ENCODE measurements around the gene FAM181A. TPM values are rescaled to one million over a fixed set of nuclear protein-coding genes. Genes with fewer than 3 reads are reported as not detected.

Gene FAM181A
- total and polyA plus RNA-seq, 10 donors: not detected

- Histone ChIP-seq H3K27ac (peak overlapping the region in 4 of 8 donors; percentile 4 to 92 (median 40)), H3K4me1 (peaks cover 39 to 79% (median 60%) of the 10 kb centered on the region in 6 donors), H3K27me3 (replicated peaks in 1 of 7) (peaks cover 0 to 6% (median 0%) of the 10 kb centered on the region in 7 donors), H3K36me3 (no peaks in the 10 kb centered on the region), H3K9me3 (no peaks in the 10 kb centered on the region), H3K4me3 (no peak overlapping the region)
- 34 to 57% (median 43%) methylated on average over 10 to 12 of the region's 12 CpGs for WGBS, 5 donors
- intact Hi-C loops (cut with DNase I; ENCODE audit: low total_unique reads): no loop called here
- TF ChIP-seq, protein P1, sequence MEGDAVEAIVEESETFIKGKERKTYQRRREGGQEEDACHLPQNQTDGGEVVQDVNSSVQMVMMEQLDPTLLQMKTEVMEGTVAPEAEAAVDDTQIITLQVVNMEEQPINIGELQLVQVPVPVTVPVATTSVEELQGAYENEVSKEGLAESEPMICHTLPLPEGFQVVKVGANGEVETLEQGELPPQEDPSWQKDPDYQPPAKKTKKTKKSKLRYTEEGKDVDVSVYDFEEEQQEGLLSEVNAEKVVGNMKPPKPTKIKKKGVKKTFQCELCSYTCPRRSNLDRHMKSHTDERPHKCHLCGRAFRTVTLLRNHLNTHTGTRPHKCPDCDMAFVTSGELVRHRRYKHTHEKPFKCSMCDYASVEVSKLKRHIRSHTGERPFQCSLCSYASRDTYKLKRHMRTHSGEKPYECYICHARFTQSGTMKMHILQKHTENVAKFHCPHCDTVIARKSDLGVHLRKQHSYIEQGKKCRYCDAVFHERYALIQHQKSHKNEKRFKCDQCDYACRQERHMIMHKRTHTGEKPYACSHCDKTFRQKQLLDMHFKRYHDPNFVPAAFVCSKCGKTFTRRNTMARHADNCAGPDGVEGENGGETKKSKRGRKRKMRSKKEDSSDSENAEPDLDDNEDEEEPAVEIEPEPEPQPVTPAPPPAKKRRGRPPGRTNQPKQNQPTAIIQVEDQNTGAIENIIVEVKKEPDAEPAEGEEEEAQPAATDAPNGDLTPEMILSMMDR (IDR thresholded peaks at IDR 0.05 in 8 of 11, conservative IDR thresholded peaks at IDR 0.05 in 3 of 11): no peak
- TF ChIP-seq POLR2AphosphoS5 (IDR thresholded peaks at IDR 0.05): peak in 2 of 3 donors; percentile 26 to 53
- DNase-seq: peak; percentile 82
Measured at GRCh38 chr14:93969082-93969828, 42.1 kb downstream of the FAM181A start.

GRCh38 chr14:93970585-93970964, 43.4 kb downstream of the FAM181A start:
- TF ChIP-seq POLR2A (IDR thresholded peaks at IDR 0.05): no peak
- no peak for TF ChIP-seq POLR2AphosphoS5 (IDR thresholded peaks at IDR 0.05)
- TF ChIP-seq, protein P1 (IDR thresholded peaks at IDR 0.05 in 8 of 11, conservative IDR thresholded peaks at IDR 0.05 in 3 of 11): peak; percentile 37 to 75 (median 62)
- no peaks in the 10 kb centered on the region for H3K9me3 ChIP-seq
- no peaks in the 10 kb centered on the region for H3K36me3 ChIP-seq
- H3K4me1 ChIP-seq: peaks cover 37 to 80% (median 59%) of the 10 kb centered on the region in 6 donors
- H3K4me3 ChIP-seq: peak overlapping the region; percentile 3 to 70 (median 38)
- H3K27ac ChIP-seq: peak overlapping the region in 7 of 8 donors; percentile 30 to 92 (median 61)
- 19 to 27% (median 24%) methylated on average over 9 of the region's 9 CpGs for WGBS, 5 donors
- intact Hi-C loops (cut with DNase I; ENCODE audit: low total_unique reads): no loop called here
- DNase-seq: peak; percentile 91
- H3K27me3 ChIP-seq (replicated peaks in 1 of 7): peaks cover 0 to 14% (median 0%) of the 10 kb centered on the region in 7 donors

- peaks cover 0 to 15% (median 0%) of the 10 kb centered on the region in 7 donors for H3K27me3 ChIP-seq (replicated peaks in 1 of 7)
- intact Hi-C loops (cut with DNase I; ENCODE audit: low total_unique reads): no loop called here
- 15 to 29% (median 24%) methylated on average over 15 of the region's 15 CpGs for WGBS, 5 donors
- no peaks in the 10 kb centered on the region for H3K36me3 ChIP-seq
- H3K27ac ChIP-seq: peak overlapping the region in 7 of 8 donors; percentile 30 to 92 (median 61)
- peak overlapping the region; percentile 3 to 70 (median 38) for H3K4me3 ChIP-seq
- DNase-seq: peak; percentile 89
- TF ChIP-seq, protein P1 (IDR thresholded peaks at IDR 0.05 in 8 of 11, conservative IDR thresholded peaks at IDR 0.05 in 3 of 11): peak in 5 of 11 experiments; percentile 12 to 46 (median 16)
- no peak for TF ChIP-seq POLR2A (IDR thresholded peaks at IDR 0.05)
- peak in 2 of 3 donors; percentile 52 to 61 for TF ChIP-seq POLR2AphosphoS5 (IDR thresholded peaks at IDR 0.05)
- H3K9me3 ChIP-seq: no peaks in the 10 kb centered on the region
- peaks cover 37 to 80% (median 61%) of the 10 kb centered on the region in 6 donors for H3K4me1 ChIP-seq
Measured at GRCh38 chr14:93970965-93971634, 44.0 kb downstream of the FAM181A start.

DNA sequence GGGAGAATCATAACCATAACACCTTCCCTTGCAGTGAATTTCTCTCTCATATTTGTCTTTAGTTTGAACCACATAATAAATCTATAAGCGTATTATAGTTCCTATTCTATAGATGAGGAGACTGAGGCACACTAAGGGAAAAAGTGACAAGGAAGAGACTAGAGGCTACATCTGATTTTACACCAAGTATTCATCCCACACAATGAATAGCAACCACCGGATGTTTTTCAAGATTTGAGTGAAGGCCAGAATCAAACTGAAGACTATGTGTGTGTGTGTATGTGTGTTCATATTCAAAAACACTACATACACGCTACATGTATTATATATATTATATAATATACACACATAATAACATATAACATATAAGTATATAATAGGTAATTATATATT, 44.5 kb downstream of the FAM181A start:
- DNase-seq: no peak
- TF ChIP-seq, protein P1 (IDR thresholded peaks at IDR 0.05 in 8 of 11, conservative IDR thresholded peaks at IDR 0.05 in 3 of 11): no peak
- TF ChIP-seq POLR2A (IDR thresholded peaks at IDR 0.05) (no peak), POLR2AphosphoS5 (IDR thresholded peaks at IDR 0.05) (no peak)
- H3K36me3 ChIP-seq: no peaks in the 10 kb centered on the region
- H3K27me3 ChIP-seq (replicated peaks in 1 of 7): peaks cover 0 to 20% (median 0%) of the 10 kb centered on the region in 7 donors
- H3K27ac ChIP-seq: peak overlapping the region in 6 of 8 donors; percentile 54 to 92 (median 64)
- peaks cover 35 to 80% (median 63%) of the 10 kb centered on the region in 6 donors for H3K4me1 ChIP-seq
- H3K4me3 ChIP-seq: peak overlapping the region in 2 of 8 donors; percentile 42 to 70
- no peaks in the 10 kb centered on the region for H3K9me3 ChIP-seq
- intact Hi-C loops (cut with DNase I; ENCODE audit: low total_unique reads): no loop called here
- 59 to 80% (median 69%) methylated on average over 3 of the region's 3 CpGs for WGBS, 5 donors

Data from spleen (tissue), 11 donors.